HepG2 (cell line): Measurements from ENCODE around the gene AHSG. TPM values are rescaled to one million over a fixed set of nuclear protein-coding genes. Genes with fewer than 3 reads are reported as not detected.
A peak's percentile ranks its signal among the peaks of the same experiment; 100 is the strongest.

Experiments used
- ARID4A ChIP-seq: sonication (generic); formaldehyde crosslinking; IDR thresholded peaks from 2 replicates; pipeline ENCODE4 v1.5.0; 2020; ENCODE audit warnings: mild to moderate bottlenecking, missing genetic modification reagents, borderline replicate concordance
- BRCA1 ChIP-seq: sonication (generic); formaldehyde crosslinking; IDR thresholded peaks from 2 replicates; pipeline ENCODE4 v1.4.0; 2020; ENCODE audit warnings: missing genetic modification reagents
- FOXC1 ChIP-seq: sonication (generic); formaldehyde crosslinking; IDR thresholded peaks from 2 replicates; pipeline ENCODE4 v1.8.0; 2022; ENCODE audit warnings: mild to moderate bottlenecking, missing genetic modification reagents, borderline replicate concordance
- GATAD1 ChIP-seq: IDR thresholded peaks from 2 replicates; pipeline ENCODE4 v1.6.1; 2016; ENCODE audit warnings: missing genetic modification reagents, missing compliant biosample characterization
- HDAC6 ChIP-seq: fragments of 200-600 bp; sonication (generic); IDR thresholded peaks from 2 replicates; pipeline ENCODE4 v1.7.0; 2017; ENCODE audit warnings: mild to moderate bottlenecking, antibody characterized with exemption, low read length, low read depth
- MIER3 ChIP-seq: IDR thresholded peaks from 2 replicates; pipeline ENCODE4 v1.6.1; 2016; ENCODE audit warnings: missing compliant biosample characterization, borderline replicate concordance
- MXD4 ChIP-seq: IDR thresholded peaks from 2 replicates; pipeline ENCODE4 v1.6.1; 2016; ENCODE audit warnings: mild to moderate bottlenecking, missing biosample characterization, missing genetic modification reagents
- NR2C2 ChIP-seq: sonication (generic); formaldehyde crosslinking; IDR thresholded peaks from 2 replicates; pipeline ENCODE4 v1.4.0; 2020; ENCODE audit warnings: missing genetic modification reagents, mild to moderate bottlenecking, moderate library complexity, borderline replicate concordance
- SMAD9 ChIP-seq: sonication (generic); formaldehyde crosslinking; IDR thresholded peaks from 2 replicates; pipeline ENCODE4 v1.5.1; 2020; ENCODE audit warnings: mild to moderate bottlenecking, missing genetic modification reagents
- TIGD3 ChIP-seq: sonication (generic); formaldehyde crosslinking; IDR thresholded peaks from 2 replicates; pipeline ENCODE4 v1.5.1; 2020; ENCODE audit warnings: mild to moderate bottlenecking, missing genetic modification reagents, borderline replicate concordance
- TRIM22 ChIP-seq: fragments of 450-650 bp; IDR thresholded peaks from 2 replicates; pipeline ENCODE4 v1.6.1; 2017
- ZBTB20 ChIP-seq: sonication (generic); formaldehyde crosslinking; IDR thresholded peaks from 2 replicates; pipeline ENCODE4 v1.8.1; 2023; ENCODE audit warnings: missing genetic modification reagents, low read depth, mild to moderate bottlenecking, borderline replicate concordance
- ZNF142 ChIP-seq: sonication (generic); formaldehyde crosslinking; IDR thresholded peaks from 2 replicates; pipeline ENCODE4 v1.4.0; 2020; ENCODE audit warnings: missing genetic modification reagents
- ZNF567 ChIP-seq: sonication (generic); formaldehyde crosslinking; IDR thresholded peaks from 2 replicates; pipeline ENCODE4 v1.8.1; 2023; ENCODE audit warnings: mild to moderate bottlenecking, missing genetic modification reagents, borderline replicate concordance
- polyA plus RNA-seq, 8 experiments: library from polyadenylated mRNA; depleted of rRNA in 3 of 8; stranded (reverse) in 7 of 8; unstranded in 1 of 8; fragments of >200 nt; fragmentation: Illumina TruSeq in 4 of 8; extraction: Trizol in 4 of 8; gene quantifications; 2 replicates each; pipeline versions ENCODE4 v1.2.1 to v1.2.3, GENCODE V29; 2011 to 2016; ENCODE audit warnings: low read depth in 4 of 8, missing spikeins in 1 of 8, mixed read lengths in 1 of 8; ENCODE audit not compliant: insufficient read depth in 1 of 8
- total RNA-seq, 5 experiments: library from RNA; depleted of rRNA; stranded (reverse); fragments of >200 nt; fragmentation: Illumina TruSeq; extraction: Trizol; gene quantifications; 2 replicates each; pipeline ENCODE4 v1.2.3, GENCODE V29; 2016; ENCODE audit warnings: low read depth in 1 of 5

Gene AHSG
- total and polyA plus RNA-seq, 2 of the 13 experiments (the other 11 are each of a cell fraction or from before 2014, with no cell fraction given): 2,043 to 19,152 TPM

GRCh38 chr3:186612721-186613636 is at the start of gene AHSG (continued):
- TF ChIP-seq ARID4A (CRISPR knock-in tag) (peak; percentile 84), GATAD1 (CRISPR knock-in tag) (peak; percentile 60), HDAC6 (no peak), MXD4 (peak; percentile 48; the same call in 1 of the 2 replicates), MIER3 (peak; percentile 86; the same call in 1 of the 2 replicates), NR2C2 (CRISPR knock-in tag) (peak; percentile 85), ZNF142 (CRISPR knock-in tag) (peak; percentile 56; the same call in 1 of the 2 replicates), FOXC1 (CRISPR knock-in tag) (peak; percentile 42; the same call in 1 of the 2 replicates), TIGD3 (CRISPR knock-in tag) (peak; percentile 88; the same call in 1 of the 2 replicates), ZNF567 (CRISPR knock-in tag) (no peak), BRCA1 (CRISPR knock-in tag) (peak; percentile 24; the same call in 1 of the 2 replicates), SMAD9 (CRISPR knock-in tag) (no peak), ZBTB20 (CRISPR knock-in tag) (no peak; the same call in 1 of the 2 replicates), TRIM22 (no peak)
